NCI-H526 (cell line): ENCODE measurements around the gene RXRA.

Experiments used
- DNase-seq, 2 experiments: peaks; one replicate each; lab custom pipeline; 2025; lab: John Stamatoyannopoulos, UW

The RXRA gene

DNA sequence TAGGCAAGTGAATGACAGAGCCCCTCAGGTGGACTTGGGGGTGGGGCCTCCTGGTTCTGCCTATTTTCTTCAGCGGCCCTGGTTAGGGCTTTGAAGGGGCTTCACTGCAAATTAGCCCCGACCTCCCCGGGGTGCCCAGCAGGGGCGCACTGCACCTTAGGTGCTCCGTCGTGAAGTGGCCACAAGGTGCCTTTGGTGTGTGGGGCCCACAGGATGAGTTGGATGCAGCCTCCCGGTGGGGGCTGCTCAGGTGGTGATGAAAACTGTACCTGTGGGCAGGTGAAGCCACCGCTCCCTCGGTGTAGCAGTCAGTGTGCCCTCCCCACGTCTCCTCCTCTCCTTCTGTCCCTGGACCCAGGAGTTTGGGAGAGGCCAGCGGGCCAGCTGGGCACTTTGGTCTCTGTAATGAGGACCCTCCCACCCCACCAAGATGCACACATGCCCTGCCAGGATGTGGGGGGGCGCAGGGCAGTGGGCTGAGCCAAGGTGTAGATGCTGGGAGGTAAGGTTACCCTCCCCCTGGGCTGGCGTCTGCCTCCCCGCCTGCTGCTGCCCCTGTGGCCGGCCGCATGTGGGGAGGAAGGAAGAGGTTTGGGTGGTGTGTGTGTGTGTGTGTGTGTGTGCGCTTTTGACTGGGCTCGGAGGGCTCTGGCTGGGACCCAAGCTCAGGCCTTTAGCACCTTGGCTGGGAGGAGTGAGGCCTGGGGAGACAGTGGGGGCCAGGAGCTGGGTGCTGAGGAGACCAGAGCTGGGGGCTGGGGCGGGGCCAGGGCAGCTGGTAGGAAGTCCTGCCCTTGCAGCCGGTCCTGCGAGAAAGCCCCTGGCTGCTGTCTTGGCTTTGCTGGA lies 55.6 kb downstream of the RXRA start:
- DNase-seq: no peak

DNA sequence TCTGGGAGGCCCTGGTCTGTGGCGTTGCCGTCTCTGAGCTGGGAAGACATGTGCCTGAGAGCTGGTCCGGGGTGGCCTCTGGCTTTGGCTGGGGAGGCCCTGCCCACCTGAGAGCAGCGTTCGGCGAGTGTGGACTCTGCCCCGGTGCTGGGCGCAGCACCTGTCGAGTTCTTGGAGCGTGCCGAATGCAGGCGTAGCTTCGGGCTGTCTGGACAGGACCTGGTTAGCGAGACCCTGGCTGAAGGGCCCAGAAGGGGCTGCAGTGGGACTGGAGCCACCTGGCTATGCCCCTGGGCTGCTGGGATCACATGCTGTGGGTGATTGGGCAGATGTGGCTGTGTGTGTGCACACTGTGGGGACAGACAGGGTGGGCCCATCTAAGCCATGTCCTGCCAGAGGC lies 56.5 kb downstream of the RXRA start:
- peak in 1 of 2 experiments; percentile 51 for DNase-seq

DNA sequence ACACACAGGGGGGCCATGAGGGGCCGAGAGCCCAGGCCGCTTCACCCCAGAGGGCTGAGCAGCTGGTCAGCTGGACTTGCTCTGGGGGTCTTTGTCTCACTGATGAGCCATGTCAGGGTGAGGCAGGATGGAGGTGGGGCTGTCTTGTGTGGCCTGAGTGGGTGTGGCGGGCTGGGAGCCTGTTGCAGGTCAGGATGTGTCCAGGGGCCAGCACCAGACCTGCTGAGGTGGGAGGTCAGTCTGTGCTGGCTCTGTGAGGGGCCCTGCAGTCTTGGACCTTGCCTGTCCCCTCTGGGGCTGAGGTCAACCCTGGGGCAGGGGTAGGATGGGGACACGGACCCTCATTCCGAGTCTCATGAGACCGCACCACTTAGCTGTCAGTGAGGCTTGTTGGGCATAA lies 56.9 kb downstream of the RXRA start:
- no peak for DNase-seq

DNA sequence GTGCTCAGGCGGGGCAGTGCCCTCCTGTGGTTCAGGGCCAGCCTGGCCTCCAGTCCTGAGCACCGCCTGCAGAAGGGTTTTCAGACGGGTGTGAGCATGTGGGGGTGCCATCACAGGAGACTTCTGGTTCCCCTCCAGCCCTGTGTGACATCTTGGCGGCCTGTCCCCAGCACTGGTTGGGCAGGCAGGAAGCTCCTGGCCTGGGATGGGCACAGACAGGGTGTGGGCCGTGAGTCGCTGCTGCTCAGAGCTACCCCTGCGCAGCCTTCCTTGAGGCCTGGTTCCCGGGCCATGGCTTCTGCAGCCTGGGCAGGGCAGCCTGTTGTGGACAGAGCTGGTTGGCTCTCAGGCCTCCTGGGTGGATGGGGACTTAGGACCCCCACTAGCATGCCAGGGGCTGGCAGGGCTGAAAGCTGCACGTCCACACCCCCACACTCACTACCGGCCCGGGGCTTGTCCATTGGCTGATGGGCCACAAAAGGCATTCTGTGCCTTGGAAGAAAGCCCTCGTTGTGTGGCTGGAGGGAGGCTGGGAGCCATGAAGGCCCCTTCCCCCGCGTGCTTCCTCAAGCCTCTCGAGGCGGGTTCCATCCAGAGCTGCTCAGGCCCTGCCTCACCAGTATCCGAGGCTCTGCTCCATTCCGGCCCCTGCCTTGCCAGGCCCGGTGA lies 58.7 kb downstream of the RXRA start:
- DNase-seq: no peak

DNA sequence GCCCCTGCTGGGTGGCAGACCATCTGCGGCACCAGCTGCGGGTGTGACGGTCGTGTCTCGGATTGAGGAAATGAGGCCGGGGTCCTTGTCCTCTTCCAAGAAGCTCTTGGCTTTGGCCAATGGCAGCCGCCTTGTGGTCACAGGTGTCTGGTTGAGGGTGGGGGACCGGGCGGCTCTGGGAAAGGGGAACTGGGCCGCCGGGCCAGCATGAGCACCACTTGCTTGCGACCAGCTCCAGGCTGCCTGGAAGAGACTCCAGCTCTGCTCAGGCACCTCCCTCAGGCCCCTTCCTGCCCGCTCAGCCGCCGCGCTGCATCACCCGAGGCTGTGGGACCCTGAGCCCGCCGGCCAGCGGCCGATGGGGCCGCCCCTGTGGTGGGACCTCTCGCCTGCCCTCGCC lies 59.7 kb downstream of the RXRA start:
- no peak for DNase-seq

DNA sequence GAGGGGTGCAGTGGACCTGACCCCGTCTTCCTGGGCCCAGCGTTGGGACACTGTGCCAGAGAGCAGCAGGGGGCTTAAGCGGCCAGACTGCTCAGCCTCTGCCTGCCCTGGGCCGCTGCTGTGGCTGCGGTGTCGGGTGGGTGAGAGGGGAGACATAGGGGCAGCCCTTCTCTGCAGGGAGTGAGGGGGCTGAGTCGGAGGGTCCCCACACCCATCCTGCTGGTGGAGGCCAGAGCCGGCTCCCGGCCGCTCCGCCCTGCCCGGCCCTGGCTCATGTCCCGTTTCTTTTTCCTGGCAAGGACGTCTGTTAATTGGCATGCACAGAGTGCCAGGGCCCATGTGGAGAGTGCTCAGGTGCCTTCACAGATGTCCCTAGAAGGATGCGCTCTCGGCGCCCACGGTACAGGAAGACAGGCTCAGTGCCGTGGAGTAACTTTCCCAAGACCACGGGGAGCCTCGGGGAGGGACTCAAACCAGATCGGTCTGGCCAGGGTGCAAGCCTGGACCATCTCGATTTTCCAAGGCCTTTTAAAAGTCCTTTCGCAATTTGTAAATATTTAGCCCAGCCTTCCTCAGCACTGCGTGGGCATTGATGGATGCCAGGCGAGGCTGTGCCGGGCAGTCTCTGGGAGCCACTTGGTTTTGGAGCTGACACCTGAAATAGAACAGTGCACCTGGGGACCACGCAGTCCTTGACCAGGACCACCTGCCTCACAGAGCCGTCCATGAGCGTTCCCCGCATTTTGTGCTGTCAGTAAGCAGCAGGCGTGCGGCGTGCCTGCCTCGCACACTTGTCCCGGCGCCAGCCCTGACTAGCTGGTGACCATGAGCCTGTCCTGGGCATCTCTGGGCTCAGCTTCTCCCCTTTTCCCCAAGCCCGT lies 60.9 kb downstream of the RXRA start:
- DNase-seq: no peak

DNA sequence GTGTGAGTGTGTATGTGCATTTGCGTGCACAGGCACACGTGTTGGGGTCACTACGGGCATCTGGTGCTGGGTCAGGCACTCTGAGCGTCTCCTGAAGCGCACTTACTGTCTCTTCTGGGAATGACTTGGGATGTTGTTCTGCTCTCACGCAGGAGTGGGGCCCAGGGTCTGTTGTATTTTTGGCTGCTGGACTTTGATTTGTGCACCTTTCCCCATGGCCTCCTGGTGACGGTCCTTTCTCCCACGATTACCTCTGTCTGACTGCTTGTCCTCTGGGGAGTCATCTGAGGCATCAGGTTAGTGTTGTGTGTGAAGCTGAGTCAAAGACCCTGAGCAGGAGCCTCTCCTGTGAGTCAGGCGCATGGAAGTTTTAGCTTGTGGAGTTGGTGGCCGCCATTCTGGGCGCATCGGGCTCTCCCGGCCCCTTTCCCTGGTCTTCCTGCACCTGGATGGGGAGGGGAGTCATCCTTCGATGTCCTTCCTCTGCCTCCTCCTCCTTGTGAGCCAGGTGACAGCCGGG lies 62.1 kb downstream of the RXRA start:
- no peak for DNase-seq

DNA sequence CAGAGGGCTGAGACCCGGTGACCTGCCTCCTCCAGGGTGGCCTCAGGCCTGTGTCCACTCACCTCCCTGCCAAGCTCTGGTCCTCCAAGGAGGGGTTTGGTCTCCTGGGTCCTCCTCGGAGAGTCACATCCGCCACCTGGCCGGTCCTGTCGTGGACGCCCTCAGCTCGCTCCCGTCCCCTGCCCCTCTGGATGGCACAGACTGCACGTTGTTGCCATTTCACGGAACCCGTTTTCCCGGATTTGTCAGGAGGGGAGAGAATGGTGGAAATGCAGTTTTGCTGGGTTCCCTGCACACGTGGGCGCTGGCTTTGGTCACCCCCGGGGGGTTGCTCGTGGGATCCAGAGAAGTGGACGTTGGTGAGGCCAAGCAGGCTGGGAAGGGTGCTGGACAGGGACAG lies 62.7 kb downstream of the RXRA start:
- DNase-seq: no peak

DNA sequence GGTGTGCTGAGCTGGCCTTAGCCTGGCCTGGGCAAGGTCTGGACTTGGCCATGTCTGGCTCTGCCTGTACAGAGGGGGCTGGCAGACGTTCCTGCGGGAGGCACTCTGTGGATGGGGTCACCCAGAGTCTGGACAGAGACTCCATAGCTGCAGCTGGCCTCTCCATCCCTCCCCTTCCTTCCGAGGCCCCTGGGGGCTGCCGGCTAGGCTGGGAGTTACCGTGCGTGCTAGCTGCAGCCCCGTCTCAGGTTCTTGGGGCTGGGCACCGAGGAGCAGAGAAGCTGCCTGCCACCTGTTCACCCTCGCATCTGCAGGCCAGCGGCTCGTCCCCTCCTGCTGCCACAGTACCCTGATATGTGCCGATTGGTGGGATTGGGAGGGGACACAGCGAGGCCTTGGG lies 63.4 kb downstream of the RXRA start:
- no peak for DNase-seq

DNA sequence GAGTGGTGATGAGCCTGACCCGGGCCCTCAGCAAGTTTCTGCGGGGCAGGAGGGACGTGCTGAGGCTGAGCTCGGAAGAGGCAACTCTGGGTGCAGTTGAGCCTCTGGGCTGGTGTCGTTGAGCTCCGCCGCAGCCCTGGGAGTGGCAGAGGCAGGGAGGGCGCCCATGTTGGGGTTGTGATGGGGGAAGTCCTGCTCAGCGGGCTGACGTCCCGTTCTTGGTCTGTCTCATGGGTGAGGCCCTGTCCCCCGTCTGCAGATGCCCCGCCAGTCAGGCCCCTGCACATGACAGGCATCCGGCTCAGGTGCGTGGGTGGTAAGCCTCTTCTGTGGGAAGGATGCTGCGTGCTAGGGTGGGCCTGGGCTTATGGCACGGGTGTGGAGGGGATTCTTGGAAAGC lies 64.3 kb downstream of the RXRA start:
- no peak for DNase-seq

DNA sequence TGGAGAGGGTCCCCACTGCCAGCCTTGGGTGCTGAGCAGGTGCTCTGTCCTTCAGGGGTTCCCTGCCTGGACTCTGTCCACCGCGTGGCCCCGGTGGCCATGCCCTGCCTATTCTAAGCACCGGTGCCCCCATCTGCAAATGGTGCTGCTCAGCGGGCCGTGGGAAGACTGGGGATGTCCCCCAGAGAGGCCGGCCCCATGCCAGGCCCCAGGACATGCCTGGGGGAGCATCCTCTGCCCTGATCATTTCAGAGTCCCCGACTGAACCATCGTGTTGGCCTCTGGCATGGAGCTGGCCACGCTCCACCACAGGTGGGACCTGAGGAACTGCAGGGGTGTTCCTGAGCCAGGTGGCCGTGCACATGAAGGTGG lies 64.7 kb downstream of the RXRA start:
- DNase-seq: no peak

DNA sequence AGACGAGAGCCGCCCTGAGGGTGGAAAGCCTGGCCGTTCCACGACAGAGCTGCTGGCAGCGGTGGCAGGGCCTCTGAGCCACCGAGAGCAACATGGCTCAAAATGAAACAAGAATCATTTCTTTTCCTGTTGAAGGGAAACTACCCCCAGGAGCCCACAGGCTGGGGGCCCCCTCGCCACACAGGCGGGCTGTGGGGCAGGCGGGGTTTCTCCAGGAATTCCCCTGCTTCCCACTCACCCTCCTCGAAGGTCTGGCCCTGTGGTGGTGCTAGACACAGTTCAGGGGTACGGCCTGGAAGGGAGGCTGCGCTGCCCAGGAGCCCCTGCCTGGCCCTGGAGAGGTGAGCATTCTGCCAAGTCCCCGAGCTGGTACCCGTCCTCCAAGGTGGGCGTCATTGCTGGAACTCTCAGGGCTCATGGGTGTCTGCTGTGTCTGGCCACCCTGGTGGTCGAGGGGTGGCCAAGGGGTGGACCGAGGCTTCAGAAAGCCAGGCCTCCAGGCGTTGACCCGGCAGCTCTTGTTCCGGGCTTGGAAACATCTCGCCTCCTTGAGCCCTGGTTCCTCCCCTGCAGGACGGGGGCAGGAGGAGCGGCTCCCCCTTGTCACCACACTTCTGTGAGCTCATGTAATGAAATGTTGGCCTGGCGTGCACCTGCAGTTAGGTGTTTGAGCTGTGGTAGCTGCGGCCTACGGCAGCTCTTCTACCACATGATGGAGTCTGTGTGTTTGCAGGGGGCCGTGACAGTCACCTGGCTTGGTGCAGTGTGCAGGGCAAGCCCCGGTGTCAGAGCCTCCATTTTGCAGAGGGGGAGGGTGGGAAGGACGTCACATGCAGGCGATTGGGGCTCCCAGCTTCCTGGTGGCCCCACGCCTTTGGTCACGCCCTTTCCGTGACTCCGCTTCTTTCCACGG lies 65.3 kb downstream of the RXRA start:
- no peak for DNase-seq

DNA sequence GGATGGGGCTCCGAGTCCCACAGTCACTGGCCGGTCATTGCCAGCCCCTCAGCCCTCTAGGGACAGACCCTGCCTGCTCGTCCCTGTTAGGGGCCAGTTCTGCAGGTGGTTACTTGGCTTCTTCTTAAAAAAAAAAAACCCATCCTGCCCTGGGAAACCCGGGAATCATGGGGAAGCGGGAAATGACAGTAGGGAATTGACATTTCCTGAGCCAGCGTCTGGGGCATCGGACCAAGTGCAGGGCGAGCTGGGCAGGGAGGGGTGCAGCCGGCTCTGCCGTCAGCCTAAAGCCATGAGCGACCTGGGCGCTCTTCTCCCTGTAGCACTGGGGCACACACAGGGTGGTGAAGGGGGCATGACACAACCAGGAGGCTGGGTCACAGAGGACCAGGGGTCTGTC lies 66.6 kb downstream of the RXRA start:
- no peak for DNase-seq

DNA sequence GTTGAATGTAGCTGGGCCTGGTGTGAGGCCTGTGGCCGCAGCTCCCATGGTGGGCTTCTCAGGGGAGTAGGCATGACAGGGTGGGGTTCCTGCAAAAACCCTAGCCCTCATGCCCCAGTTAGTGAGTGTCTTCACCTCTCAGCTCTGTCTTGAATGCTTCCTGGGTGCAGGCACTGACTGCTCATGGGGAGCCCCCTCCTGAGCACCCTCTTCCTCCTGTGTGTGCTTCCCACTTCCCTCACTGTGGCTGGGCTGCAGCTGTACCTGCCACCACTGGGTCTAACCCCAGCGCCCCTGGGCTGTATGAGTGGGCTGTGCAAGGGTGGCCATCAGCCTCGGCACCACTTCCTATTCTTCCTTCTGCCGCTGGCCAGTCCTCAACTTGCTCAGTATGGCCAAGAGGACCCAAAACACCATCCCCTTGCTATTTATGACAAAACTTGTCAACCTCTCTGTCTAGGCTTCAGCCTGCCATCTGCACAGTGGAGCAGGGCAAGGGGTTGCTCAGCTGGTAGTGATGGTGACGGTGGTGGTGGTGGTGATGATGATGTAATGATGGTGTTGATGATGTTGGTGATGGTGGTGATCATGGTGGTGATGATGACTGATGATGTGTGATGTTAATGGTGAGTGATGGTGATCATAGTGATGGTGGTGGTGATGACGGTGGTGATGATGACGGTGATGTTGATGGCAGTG lies 67.5 kb downstream of the RXRA start:
- no peak for DNase-seq

DNA sequence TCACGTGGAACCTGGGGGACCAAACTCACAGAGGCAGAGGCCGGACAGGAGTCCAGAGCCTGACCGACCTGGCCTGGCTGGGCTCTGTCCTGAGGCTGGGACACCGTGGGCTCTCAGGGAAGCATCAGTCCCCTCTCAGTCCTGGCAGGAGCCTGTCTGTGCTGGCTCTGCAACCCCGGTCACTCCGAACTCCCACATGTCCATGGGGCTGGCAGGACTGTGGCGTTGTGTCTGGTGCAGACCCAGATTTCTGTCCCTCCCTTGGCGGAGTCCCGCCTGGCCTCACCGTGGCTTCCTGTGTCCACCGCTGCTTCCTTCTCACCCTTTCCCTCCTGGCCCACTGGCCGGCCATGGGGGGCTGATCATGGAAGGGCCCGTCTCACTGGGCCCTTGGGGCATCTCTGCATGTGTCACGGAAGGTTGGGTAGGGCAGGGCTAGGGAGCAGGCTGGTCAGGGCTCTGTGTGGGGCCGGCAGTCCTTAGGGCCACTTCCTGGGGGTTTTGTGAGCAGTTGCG lies 68.8 kb downstream of the RXRA start:
- DNase-seq: no peak

DNA sequence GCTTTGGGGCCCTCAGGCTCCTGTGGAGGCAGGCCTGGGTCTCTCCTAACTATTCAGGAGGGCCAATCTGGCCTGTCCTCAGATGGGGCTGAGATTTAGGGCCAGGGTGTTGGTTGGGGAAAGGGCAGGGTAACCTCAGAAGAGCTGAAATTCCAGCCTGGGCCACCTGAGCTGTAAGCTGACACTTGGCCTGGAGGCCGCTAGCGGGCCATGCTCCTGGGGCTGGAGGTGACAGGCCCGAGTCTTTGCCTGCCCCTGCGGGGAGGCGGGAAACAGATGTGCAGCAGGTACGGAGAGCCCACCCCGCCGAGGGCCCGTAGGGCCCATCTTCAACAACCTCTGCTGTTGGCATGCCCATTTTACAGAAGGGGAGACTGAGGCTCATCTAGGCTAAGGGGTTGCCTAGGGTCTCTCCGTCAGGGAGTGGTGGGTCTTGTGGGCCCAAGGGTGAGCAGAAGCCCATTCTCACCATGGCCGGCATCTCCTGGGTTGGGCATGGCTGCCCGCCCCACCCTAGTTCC lies 69.5 kb downstream of the RXRA start:
- DNase-seq: no peak

DNA sequence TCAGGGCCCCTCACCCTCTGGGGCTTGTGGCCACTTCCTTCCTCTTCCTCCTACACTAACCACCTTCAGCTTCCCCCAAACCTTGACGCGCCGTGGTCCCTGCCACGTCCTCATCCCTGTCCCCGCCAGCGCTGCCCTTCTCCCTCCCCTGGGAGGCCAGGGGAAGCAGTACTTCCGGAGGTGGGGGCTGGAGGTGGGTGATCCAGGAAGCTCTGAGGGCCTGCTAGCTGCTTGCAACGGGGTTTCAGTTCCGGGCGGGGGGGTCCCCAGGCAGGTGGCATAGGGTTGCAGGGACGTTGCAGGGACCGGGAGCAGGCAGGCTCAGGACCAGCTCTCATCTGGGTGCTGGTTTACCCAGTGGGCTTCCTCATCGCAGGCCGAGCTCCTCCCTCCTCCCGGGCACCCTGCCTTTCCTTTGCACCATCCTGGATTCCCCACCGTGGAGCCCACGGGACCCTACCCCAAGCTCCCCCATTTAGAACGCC lies 70.0 kb downstream of the RXRA start:
- DNase-seq: no peak

DNA sequence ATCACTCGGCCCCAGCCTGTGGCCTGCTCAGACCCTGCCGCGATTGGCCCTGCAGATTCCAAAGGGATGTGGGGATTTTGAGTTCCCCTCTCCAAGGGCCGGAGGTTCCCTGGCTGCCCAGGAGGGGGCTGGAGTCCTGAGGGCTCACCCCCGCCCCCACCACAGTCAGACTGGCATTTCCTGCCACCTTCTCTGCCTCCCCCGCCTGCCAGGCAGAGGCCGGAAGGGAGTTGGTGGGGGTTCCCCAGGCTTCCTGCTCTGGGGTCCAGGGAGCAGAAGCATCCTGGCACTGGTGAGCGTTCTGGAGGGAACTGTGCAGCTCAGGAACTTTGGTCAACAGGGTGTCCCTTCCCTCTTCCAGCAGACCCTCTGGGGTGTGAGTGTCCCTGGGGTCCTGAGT lies 70.6 kb downstream of the RXRA start:
- DNase-seq: no peak

DNA sequence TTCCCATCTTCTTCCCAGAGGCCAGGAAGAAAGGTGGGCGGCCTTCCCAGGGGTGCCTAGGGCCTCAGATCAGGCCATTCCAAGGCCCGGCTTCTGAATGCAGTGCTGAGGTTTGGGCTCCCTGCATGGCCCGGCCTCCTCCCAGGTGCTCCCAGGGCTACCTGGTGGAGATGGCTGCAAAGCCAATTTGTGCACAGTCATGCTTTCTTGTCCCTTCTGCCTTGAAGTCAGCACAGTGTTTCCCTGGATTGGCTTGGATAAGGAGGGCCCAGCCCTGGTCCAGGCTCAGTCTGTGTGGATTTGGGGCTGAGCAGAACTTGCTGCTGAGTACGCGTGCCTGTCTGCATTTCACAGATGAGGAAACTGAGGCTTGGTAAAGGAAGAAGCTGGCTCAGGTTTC lies 72.5 kb downstream of the RXRA start:
- DNase-seq: no peak

DNA sequence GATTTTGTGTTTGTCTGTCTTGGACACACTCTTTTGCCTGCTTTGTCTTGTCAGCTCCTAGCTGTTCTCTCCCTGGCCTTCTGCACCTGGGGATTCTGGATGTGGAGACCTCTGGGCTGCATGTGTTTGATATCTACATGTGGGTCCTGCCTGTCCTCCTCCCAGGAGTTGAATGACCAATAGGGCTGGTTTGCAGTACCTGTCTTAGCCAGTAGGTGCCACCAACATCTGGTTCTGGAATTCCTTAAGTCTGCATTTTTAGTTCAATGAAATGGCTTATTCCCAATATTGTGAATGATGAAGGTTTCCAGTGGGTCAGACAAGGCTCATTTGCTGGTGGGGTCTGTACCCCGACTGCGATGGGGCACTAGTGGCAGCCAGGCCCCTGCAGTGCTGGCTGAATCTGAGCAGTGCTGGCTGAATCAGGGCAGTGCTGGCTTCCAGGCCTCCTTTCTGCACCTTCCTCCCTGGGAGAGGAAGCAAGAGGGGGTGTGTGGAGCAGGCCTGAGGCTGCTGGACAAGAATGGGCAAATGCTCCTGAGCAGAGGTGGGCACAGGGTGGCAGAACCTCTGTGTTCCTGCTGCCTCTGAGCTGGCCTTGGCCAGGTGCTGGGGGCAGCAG lies 73.3 kb downstream of the RXRA start:
- peak in 1 of 2 experiments; percentile 8 for DNase-seq
